ENCODE results near the gene GPR176.
"Not testable (repeated sequence)": the region's sequence is repeated elsewhere in the genome, so short reads cannot be mapped to it uniquely, and the experiment has no call there.

GPR176 gene

GRCh38 chr15:39852250-39852649, 67.8 kb downstream of the GPR176 start:
- no peak for DNase-seq

DNA sequence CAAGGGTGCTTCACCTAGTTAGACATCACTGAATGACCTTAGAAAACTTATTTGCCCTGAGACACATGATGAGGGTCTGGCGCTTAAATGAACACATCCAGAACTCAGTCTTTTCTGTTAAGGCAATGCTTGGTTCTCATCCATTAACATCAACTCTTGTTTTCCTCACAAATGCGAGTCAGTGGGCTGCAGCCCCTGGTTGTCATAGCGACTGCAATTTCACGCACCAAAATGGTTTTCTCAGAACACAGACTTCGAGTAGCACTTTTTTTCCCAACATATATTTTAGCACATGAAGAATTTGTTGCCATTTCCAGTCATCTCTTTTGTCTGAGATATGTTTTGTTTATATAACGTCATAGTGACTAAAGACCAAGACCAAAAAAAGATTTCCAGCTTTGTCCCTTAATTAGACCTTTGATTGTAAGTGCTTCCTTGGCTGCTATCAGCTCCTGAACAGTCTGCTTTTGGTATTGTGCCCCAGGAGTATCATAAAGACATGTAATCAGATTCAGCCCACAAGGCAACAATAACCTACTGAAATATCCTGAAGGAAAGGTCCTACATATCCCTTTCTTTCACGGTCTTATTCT, 68.5 kb downstream of the GPR176 start:
- no peak for DNase-seq

DNA sequence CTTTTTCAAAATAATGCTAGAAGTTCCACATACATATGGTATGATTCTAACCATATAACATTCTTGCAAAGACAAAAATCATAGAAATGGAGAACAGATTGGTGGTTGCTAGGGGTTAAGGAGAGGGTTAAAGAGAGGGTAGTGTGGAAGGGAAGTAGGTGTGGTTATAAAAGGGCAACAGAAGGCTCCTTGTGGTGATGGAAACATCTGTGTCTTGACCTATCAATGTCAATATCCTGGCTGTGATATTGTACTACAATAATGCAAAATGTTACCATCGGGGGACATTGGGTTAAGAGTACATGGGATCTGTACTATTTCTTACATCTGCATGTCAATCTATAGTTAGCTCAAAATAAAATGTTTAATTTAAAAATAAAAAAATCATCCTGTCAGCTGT, 69.6 kb downstream of the GPR176 start:
- DNase-seq, result no peak

- no peak for DNase-seq
Measured at GRCh38 chr15:39846108-39846507, 74.0 kb downstream of the GPR176 start.

DNA sequence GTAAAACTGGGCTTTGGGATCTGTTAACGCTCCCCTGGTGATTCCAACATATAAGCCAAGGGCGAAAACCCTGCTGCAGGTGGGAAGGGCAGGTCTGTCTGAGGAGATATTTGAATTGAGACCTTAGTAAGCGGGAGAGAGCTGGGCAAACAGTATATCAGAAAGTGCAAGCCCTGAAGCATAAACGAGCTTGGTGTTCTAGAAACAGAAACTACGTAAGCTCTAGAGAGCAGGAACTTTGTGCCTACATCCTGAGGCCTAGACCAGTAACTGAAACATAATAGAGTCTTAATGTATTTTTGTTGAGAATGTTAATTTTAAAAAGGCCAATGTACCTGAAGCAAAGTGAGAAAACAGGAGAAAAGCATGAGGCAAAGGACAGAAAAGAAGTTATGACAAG, 74.5 kb downstream of the GPR176 start:
- no peak for DNase-seq

- DNase-seq, result no peak
Measured at GRCh38 chr15:39843565-39843964, 76.5 kb downstream of the GPR176 start.

GRCh38 chr15:39837454-39837853, 82.6 kb downstream of the GPR176 start:
- DNase-seq, result no peak

DNA sequence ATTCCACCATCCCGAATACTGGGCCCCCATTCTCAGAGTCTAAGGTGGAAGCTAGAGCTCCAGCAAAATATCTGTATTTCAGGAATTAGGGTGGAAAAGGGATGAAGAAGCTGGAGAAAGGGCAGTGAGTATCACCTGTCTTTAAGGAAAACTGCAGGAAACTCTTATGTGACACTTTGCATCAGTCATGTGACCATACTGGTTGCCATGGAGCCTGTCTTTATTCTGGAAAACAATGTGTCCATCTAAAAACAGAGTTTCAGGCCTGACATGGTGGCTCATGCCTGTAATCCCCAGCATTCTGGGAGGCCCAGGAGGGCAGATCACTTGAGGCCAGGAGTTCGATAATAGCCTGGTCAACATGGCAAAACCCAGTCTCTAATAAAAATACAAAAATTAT, 84.5 kb downstream of the GPR176 start:
- DNase-seq, result no peak

DNA sequence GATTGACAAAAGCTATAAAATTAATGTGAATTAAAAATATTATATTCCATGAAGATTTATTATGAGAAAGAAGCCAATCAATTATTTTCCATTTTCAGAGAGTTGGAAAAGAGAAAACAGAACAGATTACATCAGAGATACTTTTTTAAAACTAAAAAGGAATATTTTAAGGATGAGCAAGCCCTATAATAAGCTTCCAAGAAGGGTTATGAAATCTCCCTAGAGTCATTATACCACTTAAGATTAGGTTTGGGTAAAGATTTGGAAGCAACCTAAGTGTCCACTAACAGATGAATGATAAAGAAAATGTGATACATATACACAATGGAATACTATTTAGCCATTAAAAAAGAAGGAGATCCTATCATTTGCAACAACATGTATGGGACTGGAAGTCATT, 85.8 kb downstream of the GPR176 start:
- no peak for DNase-seq

DNA sequence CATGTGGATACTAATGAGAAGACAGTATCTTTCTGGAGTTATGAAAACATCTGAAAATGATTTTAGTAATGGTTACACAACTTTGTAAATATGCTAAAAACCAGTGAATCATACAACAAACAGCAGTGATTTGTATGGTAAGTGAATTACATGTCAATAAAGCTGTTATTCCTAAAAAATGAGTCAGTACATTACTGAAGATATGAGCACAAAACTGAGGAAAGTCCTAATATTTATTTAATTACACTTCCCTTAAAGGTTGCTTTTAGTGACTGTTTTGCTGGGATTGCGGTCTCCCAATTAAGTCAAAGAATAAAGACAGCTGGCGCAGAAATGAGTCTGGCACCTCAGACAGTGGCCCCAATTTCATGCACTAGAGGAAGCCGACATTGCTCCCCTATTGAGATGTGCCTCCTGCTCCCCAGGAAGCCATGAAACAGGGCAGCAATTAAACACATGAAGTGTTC, 86.5 kb downstream of the GPR176 start:
- DNase-seq, result no peak

DNA sequence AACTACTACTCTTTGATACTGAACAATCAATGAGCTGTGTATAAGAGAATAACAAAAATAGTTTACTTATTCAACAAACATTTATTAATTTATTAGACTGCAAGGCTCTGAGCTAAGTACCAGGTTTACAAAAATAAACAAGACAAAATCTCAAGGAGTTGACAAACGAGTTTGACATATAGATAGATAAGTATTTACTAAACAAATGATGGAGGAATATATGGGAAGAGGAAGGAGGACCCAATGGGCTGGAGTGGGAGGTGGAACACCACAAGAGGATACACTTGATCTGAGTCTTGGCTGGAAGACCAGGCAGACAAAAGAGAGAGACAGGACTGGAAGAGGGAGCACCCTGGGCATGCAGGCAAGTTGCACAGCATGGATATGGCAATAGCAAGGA, 89.9 kb downstream of the GPR176 start:
- DNase-seq, result no peak

- DNase-seq, result no peak
Measured at GRCh38 chr15:39828374-39828931, 91.6 kb downstream of the GPR176 start.

GRCh38 chr15:39826975-39827374, 93.1 kb downstream of the GPR176 start:
- DNase-seq, result no peak

GRCh38 chr15:39823634-39824033, 96.4 kb downstream of the GPR176 start:
- DNase-seq, result no peak

DNA sequence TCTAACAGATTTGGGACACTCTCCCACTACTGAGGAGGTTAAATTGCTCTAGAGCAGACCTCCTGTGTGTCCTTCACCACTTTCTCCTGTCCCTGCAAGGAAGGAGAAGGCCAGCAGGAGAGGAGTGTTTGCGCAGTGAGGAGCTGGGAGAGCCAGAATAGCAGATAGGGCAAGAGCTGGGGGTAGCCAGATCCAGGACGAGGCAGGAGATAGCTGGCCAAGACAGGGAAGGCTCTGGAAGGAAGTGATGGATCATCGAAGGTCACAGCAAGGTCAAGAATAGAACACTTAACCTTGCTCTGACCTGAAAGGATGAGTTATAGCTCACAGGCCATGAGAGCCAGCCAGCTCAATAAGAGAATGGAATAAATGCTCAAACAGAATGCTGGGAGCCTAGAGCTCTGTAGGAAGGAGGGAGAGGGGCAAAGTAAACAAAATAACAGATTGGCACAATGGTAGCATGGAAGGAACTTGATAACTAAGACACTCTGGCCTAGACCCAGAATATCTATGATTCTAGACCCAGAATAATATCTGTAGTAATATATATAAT, 99.9 kb downstream of the GPR176 start:
- DNase-seq, result no peak

GRCh38 chr15:39819533-39819932, 100.5 kb downstream of the GPR176 start:
- DNase-seq, result no peak

- DNase-seq, result no peak
Measured at GRCh38 chr15:39817892-39818291, 102.2 kb downstream of the GPR176 start.

- DNase-seq, result no peak
Measured at GRCh38 chr15:39814489-39814888, 105.6 kb downstream of the GPR176 start.

DNA sequence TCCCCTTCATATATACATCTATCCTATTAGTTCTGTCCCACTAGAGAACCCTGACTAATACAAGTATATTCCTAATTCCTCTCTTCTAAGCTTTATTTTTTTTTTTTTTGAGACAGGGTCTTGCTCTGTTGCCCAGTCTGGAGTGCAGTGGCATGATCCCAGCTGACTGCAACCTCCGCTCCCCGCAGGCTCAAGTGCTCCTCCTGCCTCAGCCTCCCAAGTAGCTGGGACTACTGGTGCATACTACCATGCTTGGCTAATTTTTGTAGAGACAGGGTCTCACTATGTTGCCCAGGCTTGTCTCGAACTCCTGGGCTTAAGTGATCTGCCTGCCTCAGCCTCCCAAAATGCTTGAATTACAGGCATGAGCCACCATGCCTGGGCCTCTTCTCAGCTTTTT, 107.4 kb downstream of the GPR176 start:
- not testable (repeated sequence) for DNase-seq

DNA sequence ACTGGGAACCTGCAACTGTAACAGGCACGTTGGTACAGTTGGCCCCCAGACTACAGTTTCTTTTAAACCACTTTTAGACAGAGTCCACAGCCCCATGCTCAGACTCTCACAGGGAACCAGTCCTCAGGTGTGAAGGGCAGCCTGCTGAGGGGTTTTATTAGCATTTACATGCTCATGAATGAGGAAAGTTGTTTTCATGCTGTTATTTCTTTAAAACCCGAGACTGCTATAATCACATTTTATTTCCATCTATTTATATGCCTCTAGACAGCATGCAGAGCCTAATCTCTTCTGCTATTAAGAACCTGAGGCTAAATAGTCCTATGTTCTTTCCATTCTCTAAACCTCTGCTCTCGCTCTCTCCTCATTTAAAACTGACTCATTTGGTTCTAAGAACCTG, 111.2 kb downstream of the GPR176 start:
- DNase-seq, result no peak

- no peak for DNase-seq
Measured at GRCh38 chr15:39807791-39808190, 112.3 kb downstream of the GPR176 start.

DNA sequence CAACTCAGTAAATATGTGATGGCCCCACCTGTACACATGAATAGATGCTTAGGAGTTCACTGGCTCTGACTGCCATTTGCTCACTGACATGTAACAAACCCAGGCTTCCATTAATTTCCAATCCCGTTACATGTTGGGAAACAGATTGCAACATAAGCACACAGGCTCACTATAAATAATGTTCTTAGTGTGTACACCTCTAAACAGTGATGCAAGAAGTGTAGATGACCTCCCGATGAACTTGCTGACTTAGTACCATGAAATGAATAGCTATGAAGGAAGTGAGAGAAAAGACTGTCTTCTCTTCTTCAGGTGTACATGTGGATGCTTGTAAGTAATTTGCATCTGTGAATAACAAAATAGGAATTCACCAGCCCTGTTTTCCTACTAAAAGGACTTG, 116.0 kb downstream of the GPR176 start:
- no peak for DNase-seq

- no peak for DNase-seq
Measured at GRCh38 chr15:39803016-39803415, 117.0 kb downstream of the GPR176 start.

DNA sequence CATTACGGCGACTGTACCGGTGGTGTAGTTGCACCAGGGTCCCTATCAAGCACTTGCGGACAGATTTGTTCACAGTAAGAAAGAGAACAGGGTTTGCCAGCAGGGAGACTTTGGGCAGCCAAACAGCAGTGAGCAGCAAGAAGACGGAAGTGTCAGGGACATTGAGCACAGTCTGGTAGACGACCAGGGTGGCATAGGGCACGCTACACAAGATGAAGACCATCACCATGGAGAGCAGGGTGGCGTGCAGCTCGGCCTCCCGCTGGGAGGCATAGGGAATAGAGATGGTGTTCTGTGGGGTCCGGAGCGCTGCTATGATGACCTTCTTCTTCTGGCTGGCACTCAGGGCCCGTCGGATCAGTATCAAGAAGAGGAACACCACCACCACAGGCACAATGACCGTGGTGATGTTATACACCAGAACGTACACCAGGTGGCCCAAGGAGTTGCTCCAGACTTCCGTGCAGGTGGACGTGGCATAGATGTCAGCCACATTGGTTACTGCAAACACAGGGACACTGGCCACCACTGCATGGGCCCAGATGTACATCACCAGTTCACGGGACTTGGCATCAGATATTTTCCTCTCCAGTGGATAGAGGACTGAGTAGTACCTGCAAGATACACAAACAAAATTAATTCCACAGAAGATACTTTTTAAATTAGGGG, 118.3 kb downstream of the GPR176 start:
- DNase-seq, result no peak

Measured in CD4-positive, alpha-beta T cell treated with Interleukin-4 for 4 hours (primary cell).